HepG2 (cell line): ENCODE data around the gene FMO2. TPM values are rescaled to one million over a fixed set of nuclear protein-coding genes. Genes with fewer than 3 reads are reported as not detected.

Experiments
- AFF4 ChIP-seq: sonication (generic); formaldehyde crosslinking; IDR thresholded peaks from 2 replicates; pipeline ENCODE4 v1.4.0; 2020; ENCODE audit warnings: missing genetic modification reagents
- GABPB1 ChIP-seq: IDR thresholded peaks from 2 replicates; pipeline ENCODE4 v1.6.1; 2016; ENCODE audit warnings: mild to moderate bottlenecking, missing genetic modification reagents, moderate library complexity, missing compliant biosample characterization
- SUZ12 ChIP-seq: fragments of 150-350 bp; IDR thresholded peaks from 2 replicates; pipeline ENCODE4 v1.6.1; 2014; ENCODE audit warnings: low read depth, low read length
- ZBTB46 ChIP-seq: sonication (generic); formaldehyde crosslinking; IDR thresholded peaks from 2 replicates; pipeline ENCODE4 v1.4.0; 2020; ENCODE audit warnings: mild to moderate bottlenecking, missing genetic modification reagents, borderline replicate concordance
- ZNF550 ChIP-seq: sonication (generic); formaldehyde crosslinking; IDR thresholded peaks from 2 replicates; pipeline ENCODE4 v1.4.0; 2020; ENCODE audit warnings: mild to moderate bottlenecking, missing genetic modification reagents, borderline replicate concordance
- ZNF883 ChIP-seq: sonication (generic); formaldehyde crosslinking; IDR thresholded peaks from 2 replicates; pipeline ENCODE4 v1.5.1; 2020; ENCODE audit warnings: mild to moderate bottlenecking, missing genetic modification reagents; ENCODE audit errors: not compliant biosample characterization
- polyA plus RNA-seq, 8 experiments: library from polyadenylated mRNA; depleted of rRNA in 3 of 8; stranded (reverse) in 7 of 8; unstranded in 1 of 8; fragments of >200 nt; fragmentation: Illumina TruSeq in 4 of 8; extraction: Trizol in 4 of 8; gene quantifications; 2 replicates each; pipeline versions ENCODE4 v1.2.1 to v1.2.3, GENCODE V29; 2011 to 2016; ENCODE audit warnings: low read depth in 4 of 8, missing spikeins in 1 of 8, mixed read lengths in 1 of 8; ENCODE audit not compliant: insufficient read depth in 1 of 8
- total RNA-seq, 5 experiments: library from RNA; depleted of rRNA; stranded (reverse); fragments of >200 nt; fragmentation: Illumina TruSeq; extraction: Trizol; gene quantifications; 2 replicates each; pipeline ENCODE4 v1.2.3, GENCODE V29; 2016; ENCODE audit warnings: low read depth in 1 of 5

The FMO2 gene
- total and polyA plus RNA-seq, 2 of the 13 experiments (the other 11 are each of a cell fraction or from before 2014, with no cell fraction given) = not detected

- TF ChIP-seq AFF4 = no peak
- TF ChIP-seq ZBTB46 (CRISPR knock-in tag) = no peak
- no peak for TF ChIP-seq SUZ12
- TF ChIP-seq GABPB1 (CRISPR knock-in tag) = no peak
- no peak for TF ChIP-seq ZNF883
- TF ChIP-seq ZNF550 (CRISPR knock-in tag) = no peak
Measured at GRCh38 chr1:171179318-171180227, 5.5 kb upstream of the FMO2 start (continued).
